ENCODE results near the gene MAGED4. TPM values are rescaled to one million over a fixed set of nuclear protein-coding genes. Genes with fewer than 3 reads are reported as not detected.

MAGED4 gene
- total and polyA plus RNA-seq, 7 donors, result 0.27 to 11.4 (median 6.3) TPM; not detected in 1

- TF ChIP-seq POLR2A (IDR thresholded peaks at IDR 0.05) (no peak), EP300 (IDR thresholded peaks at IDR 0.05) (no peak), POLR2AphosphoS5 (IDR thresholded peaks at IDR 0.05) (no peak)
- TF ChIP-seq, protein P1, sequence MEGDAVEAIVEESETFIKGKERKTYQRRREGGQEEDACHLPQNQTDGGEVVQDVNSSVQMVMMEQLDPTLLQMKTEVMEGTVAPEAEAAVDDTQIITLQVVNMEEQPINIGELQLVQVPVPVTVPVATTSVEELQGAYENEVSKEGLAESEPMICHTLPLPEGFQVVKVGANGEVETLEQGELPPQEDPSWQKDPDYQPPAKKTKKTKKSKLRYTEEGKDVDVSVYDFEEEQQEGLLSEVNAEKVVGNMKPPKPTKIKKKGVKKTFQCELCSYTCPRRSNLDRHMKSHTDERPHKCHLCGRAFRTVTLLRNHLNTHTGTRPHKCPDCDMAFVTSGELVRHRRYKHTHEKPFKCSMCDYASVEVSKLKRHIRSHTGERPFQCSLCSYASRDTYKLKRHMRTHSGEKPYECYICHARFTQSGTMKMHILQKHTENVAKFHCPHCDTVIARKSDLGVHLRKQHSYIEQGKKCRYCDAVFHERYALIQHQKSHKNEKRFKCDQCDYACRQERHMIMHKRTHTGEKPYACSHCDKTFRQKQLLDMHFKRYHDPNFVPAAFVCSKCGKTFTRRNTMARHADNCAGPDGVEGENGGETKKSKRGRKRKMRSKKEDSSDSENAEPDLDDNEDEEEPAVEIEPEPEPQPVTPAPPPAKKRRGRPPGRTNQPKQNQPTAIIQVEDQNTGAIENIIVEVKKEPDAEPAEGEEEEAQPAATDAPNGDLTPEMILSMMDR (IDR thresholded peaks at IDR 0.05), result no peak
- DNase-seq, result no peak
- intact Hi-C loops (cut with DNase I), result no loop called here
Measured at GRCh38 chrX:52220936-52221335, 36.2 kb downstream of the MAGED4 start.

More at GRCh38 chrX:52220936-52221335, 36.2 kb downstream of the MAGED4 start:
- H3K36me3 ChIP-seq, result no peaks in the 10 kb centered on the region
- H3K4me3 ChIP-seq, result no peak overlapping the region
- H3K27ac ChIP-seq, result no peak overlapping the region
- no peaks in the 10 kb centered on the region for H3K27me3 ChIP-seq
- no peaks in the 10 kb centered on the region for H3K4me1 ChIP-seq
- no peaks in the 10 kb centered on the region for H3K9me3 ChIP-seq

Small RNAs within 50 kb of the gene (small RNA-seq; reads per million reads assigned to genes)
- 0 reads per million in 3 donors for gene SNORA11D

Other genes with a start within 250 kb of the MAGED4 start
- 10 to 100 TPM in 2 of 4 donors, under 1 TPM in 2; 0.33 to 25.5 (median 7.4) TPM for gene MAGED4B, start 115.7 kb upstream of the MAGED4 start, total RNA-seq
- gene MAGED4B, start 115.7 kb upstream of the MAGED4 start, polyA plus RNA-seq, result 1 to 10 TPM in 2 of 3 donors, not detected in 1; 2.4 to 4.4 TPM
- not detected for gene XAGE2, start 184.1 kb downstream of the MAGED4 start, total RNA-seq
- not detected for gene XAGE2, start 184.1 kb downstream of the MAGED4 start, polyA plus RNA-seq